ENCODE measurements around the gene CNPY1.

GRCh38 chr7:155547161-155547791 lies 917 bp upstream of the CNPY1 start:
- no peak for TF ChIP-seq CTCF (IDR thresholded peaks at IDR 0.05)
- TF ChIP-seq POLR2A (IDR thresholded peaks at IDR 0.05) = no peak

Data from stomach (tissue), 4 donors.